Lower leg skin (tissue), 4 donors: ENCODE data around the gene ZFAND5. TPM values are rescaled to one million over a fixed set of nuclear protein-coding genes. Genes with fewer than 3 reads are reported as not detected.

Experiments
- DNase-seq, 2 donors: peaks; one replicate each; pipeline ENCODE4 v3.0.0-alpha.2; 2019; ENCODE audit warnings: low spot score in 2 of 2
- H3K4me3 ChIP-seq: fragments of 200-600 bp; sonication (generic); 2 replicates; pipeline ENCODE4 v1.5.1; 2017; ENCODE audit warnings: mild to moderate bottlenecking, low read depth; ENCODE audit not compliant: poor library complexity, severe bottlenecking
- POLR2A ChIP-seq, 2 donors: fragments of 450-650 bp; IDR thresholded peaks; one replicate each; pipeline ENCODE4 v1.6.1; 2016 to 2017; ENCODE audit warnings: antibody characterized with exemption in 2 of 2, mild to moderate bottlenecking in 1 of 2, moderate library complexity in 1 of 2
- WGBS, 2 donors: methylation state at CpG; one replicate each; pipeline ENCODE4 v1.1.5; 2018; 5-methylcytosine and 5-hydroxymethylcytosine counted together
- intact Hi-C: fragments of 100-400 bp; cut with DNase I; formaldehyde crosslinking; loops from one replicate; pipeline ENCODE4 v1.15.0; 2023; ENCODE audit warnings: low total_unique reads
- total RNA-seq, 4 donors: library from RNA; depleted of rRNA; stranded (reverse); fragments of >200 nt; gene quantifications; one replicate each; pipeline ENCODE4 v1.1.0, GENCODE V29; 2016
- TF ChIP-seq, protein P1 (sequence below), 3 donors: fragments of 450-650 bp; IDR thresholded peaks; one replicate each; pipeline ENCODE4 v1.5.1; 2016; ENCODE audit warnings: antibody characterized with exemption in 3 of 3, mild to moderate bottlenecking in 3 of 3, moderate library complexity in 2 of 3

Gene ZFAND5
- total RNA-seq, 4 donors from 2014 or later = 99.6 to 305 (median 127) TPM

DNA sequence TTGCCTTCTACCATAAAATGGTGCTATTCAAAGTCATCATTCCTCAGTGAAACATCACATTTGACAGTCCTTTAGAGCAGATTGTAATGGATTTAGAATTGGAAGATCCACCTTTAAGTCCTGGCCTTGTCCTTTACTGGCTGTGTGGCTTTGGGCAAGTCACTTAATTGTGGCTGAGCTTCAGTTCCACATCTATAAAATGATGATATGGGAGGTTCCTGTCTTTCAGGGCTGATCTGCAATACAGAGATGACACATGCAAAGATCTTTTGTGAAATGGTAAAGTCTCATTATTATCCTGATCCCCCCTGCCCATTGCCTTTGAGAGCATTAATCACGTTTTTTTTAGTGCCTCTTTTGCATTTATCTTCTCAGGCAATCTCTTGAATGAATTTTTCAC, 58.2 kb downstream of the ZFAND5 start:
- no peak for DNase-seq
- H3K4me3 ChIP-seq = no peak overlapping the region
- no peak for TF ChIP-seq POLR2A (IDR thresholded peaks at IDR 0.05)
- TF ChIP-seq, protein P1, sequence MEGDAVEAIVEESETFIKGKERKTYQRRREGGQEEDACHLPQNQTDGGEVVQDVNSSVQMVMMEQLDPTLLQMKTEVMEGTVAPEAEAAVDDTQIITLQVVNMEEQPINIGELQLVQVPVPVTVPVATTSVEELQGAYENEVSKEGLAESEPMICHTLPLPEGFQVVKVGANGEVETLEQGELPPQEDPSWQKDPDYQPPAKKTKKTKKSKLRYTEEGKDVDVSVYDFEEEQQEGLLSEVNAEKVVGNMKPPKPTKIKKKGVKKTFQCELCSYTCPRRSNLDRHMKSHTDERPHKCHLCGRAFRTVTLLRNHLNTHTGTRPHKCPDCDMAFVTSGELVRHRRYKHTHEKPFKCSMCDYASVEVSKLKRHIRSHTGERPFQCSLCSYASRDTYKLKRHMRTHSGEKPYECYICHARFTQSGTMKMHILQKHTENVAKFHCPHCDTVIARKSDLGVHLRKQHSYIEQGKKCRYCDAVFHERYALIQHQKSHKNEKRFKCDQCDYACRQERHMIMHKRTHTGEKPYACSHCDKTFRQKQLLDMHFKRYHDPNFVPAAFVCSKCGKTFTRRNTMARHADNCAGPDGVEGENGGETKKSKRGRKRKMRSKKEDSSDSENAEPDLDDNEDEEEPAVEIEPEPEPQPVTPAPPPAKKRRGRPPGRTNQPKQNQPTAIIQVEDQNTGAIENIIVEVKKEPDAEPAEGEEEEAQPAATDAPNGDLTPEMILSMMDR (IDR thresholded peaks at IDR 0.05) = no peak
- WGBS, 2 donors = 44 to 48% methylated on average over 1 of the region's 1 CpG
- intact Hi-C loops = no loop called here

GRCh38 chr9:72305707-72306106, 59.3 kb downstream of the ZFAND5 start:
- TF ChIP-seq, protein P1 (IDR thresholded peaks at IDR 0.05) = no peak
- TF ChIP-seq POLR2A (IDR thresholded peaks at IDR 0.05) = no peak
- no peak for DNase-seq
- intact Hi-C loops = no loop called here
- 74 to 80% methylated on average over 3 of the region's 3 CpGs for WGBS, 2 donors
- no peak overlapping the region for H3K4me3 ChIP-seq

DNA sequence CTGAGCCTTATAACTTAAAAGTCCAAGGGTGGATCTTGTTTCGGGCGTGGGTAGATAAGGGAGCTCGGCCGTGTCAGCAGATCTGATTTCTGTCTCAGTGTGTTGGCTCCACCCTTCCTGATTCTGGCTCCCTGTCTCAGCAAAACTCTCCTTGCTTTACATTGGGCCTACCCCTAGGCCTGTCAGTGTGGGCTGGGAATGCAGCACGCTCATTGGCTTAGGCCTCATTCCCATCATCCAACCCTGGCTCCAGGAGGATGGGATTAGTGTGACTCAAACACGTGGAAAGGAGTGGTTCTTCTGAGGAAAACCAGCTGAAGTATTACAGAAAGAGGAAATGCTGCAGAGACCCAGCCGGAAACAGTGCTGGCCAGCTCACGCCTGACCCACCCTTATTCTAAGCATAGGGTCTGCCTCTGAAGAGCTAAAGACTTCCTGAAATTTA, 59.9 kb downstream of the ZFAND5 start:
- DNase-seq = peak; percentile 89 to 92
- intact Hi-C loops = no loop called here
- WGBS, 2 donors = 38 to 39% methylated on average over 8 of the region's 8 CpGs
- no peak for TF ChIP-seq POLR2A (IDR thresholded peaks at IDR 0.05)
- TF ChIP-seq, protein P1 (IDR thresholded peaks at IDR 0.05) = no peak
- H3K4me3 ChIP-seq = no peak overlapping the region

GRCh38 chr9:72304538-72304937, 60.5 kb downstream of the ZFAND5 start:
- no peak overlapping the region for H3K4me3 ChIP-seq
- WGBS, 2 donors = 36 to 59% methylated on average over 1 of the region's 1 CpG
- intact Hi-C loops = no loop called here
- DNase-seq = no peak
- TF ChIP-seq POLR2A (IDR thresholded peaks at IDR 0.05) = no peak
- TF ChIP-seq, protein P1 (IDR thresholded peaks at IDR 0.05) = no peak

Other genes with a start within 250 kb of the ZFAND5 start
- gene GDA, start 215.8 kb downstream of the ZFAND5 start, total RNA-seq = 1 to 10 TPM in 2 of 4 donors, under 1 TPM in 1, not detected in 1; 0.46 to 2.0 (median 1.3) TPM
- under 1 TPM in 2 of 4 donors, not detected in 2; 0.13 to 0.46 TPM for gene TMC1, start 156.4 kb upstream of the ZFAND5 start, total RNA-seq